Gastroesophageal sphincter (tissue), 4 donors: ENCODE data around the gene COL4A2. TPM values are rescaled to one million over a fixed set of nuclear protein-coding genes. Genes with fewer than 3 reads are reported as not detected.
"Not testable (repeated sequence)": the region's sequence is repeated elsewhere in the genome, so short reads cannot be mapped to it uniquely, and the experiment has no call there.

Source experiments
- ATAC-seq: fragments of 150-250 bp; one replicate; pipeline ENCODE4 v1.9.1; 2016; ENCODE audit warnings: mild to moderate bottlenecking, moderate library complexity
- H3K27ac ChIP-seq, 4 donors: fragments of 200-600 bp; sonication (generic) in 3 of 4; 1 replicate in 3 of 4; 2 replicates in 1 of 4; pipeline ENCODE4 v1.5.1; 2016 to 2019
- H3K27me3 ChIP-seq: fragments of 200-600 bp; sonication (generic); one replicate; pipeline ENCODE4 v1.5.1; 2019
- H3K36me3 ChIP-seq, 2 donors: fragments of 200-600 bp; sonication (generic); one replicate each; pipeline ENCODE4 v1.5.1; 2019; ENCODE audit warnings: control low read depth in 1 of 2
- H3K4me1 ChIP-seq, 3 donors: fragments of 200-600 bp; sonication (generic); 1 replicate in 2 of 3; 2 replicates in 1 of 3; pipeline ENCODE4 v1.5.1; 2016 to 2019; ENCODE audit warnings: control low read depth in 2 of 3
- H3K4me3 ChIP-seq, 2 donors: fragments of 200-600 bp; sonication (generic); one replicate each; pipeline ENCODE4 v1.5.1; 2019; ENCODE audit warnings: mild to moderate bottlenecking in 1 of 2, moderate library complexity in 1 of 2
- H3K9me3 ChIP-seq, 3 donors: fragments of 200-600 bp; sonication (generic); one replicate each; pipeline ENCODE4 v1.5.1; 2017 to 2019; ENCODE audit warnings: control low read depth in 2 of 3
- EP300 ChIP-seq: sonication (generic); formaldehyde crosslinking; IDR thresholded peaks from one replicate; pipeline ENCODE4 v1.6.1; 2017; ENCODE audit warnings: antibody characterized with exemption, mild to moderate bottlenecking
- POLR2A ChIP-seq, 2 donors: fragments of 450-650 bp; IDR thresholded peaks; one replicate each; pipeline ENCODE4 v1.6.1; 2017; ENCODE audit warnings: antibody characterized with exemption in 2 of 2, mild to moderate bottlenecking in 2 of 2, moderate library complexity in 1 of 2
- POLR2AphosphoS5 ChIP-seq: sonication (generic); formaldehyde crosslinking; IDR thresholded peaks from one replicate; pipeline ENCODE4 v1.6.1; 2017; ENCODE audit warnings: antibody characterized with exemption
- WGBS, 2 donors: methylation state at CpG; one replicate each; pipeline ENCODE4 v1.1.5; 2018; ENCODE audit warnings: low coverage in 1 of 2; 5-methylcytosine and 5-hydroxymethylcytosine counted together
- total RNA-seq, 4 donors: library from RNA; depleted of rRNA; stranded (reverse); fragments of >200 nt; gene quantifications; one replicate each; pipeline ENCODE4 v1.1.0, GENCODE V29; 2016
- TF ChIP-seq, protein P1 (sequence below), 4 experiments: fragments of 200-600 bp in 2 of 4; fragments of 450-650 bp in 2 of 4; sonication (generic) in 1 of 4; IDR thresholded peaks; one replicate each; pipeline ENCODE4 v1.5.1; 2017 to 2019; ENCODE audit warnings: antibody characterized with exemption in 4 of 4, mild to moderate bottlenecking in 2 of 4, moderate library complexity in 2 of 4

COL4A2 gene
- total RNA-seq, 4 donors from 2014 or later = 478 to 945 (median 543) TPM

- no peak for ATAC-seq
- WGBS, 2 donors = 82 to 86% methylated on average over 12 to 13 of the region's 13 CpGs
- Histone ChIP-seq H3K4me3 (no peak overlapping the region), H3K27ac (peak overlapping the region in 3 of 4 donors; percentile 48 to 63 (median 57)), H3K27me3 (no peaks in the 10 kb centered on the region), H3K9me3 (no peaks in the 10 kb centered on the region), H3K36me3 (peaks cover 0 to 89% of the 10 kb centered on the region in 2 donors), H3K4me1 (peaks cover 0 to 19% (median 0%) of the 10 kb centered on the region in 3 donors)
- TF ChIP-seq, protein P1, sequence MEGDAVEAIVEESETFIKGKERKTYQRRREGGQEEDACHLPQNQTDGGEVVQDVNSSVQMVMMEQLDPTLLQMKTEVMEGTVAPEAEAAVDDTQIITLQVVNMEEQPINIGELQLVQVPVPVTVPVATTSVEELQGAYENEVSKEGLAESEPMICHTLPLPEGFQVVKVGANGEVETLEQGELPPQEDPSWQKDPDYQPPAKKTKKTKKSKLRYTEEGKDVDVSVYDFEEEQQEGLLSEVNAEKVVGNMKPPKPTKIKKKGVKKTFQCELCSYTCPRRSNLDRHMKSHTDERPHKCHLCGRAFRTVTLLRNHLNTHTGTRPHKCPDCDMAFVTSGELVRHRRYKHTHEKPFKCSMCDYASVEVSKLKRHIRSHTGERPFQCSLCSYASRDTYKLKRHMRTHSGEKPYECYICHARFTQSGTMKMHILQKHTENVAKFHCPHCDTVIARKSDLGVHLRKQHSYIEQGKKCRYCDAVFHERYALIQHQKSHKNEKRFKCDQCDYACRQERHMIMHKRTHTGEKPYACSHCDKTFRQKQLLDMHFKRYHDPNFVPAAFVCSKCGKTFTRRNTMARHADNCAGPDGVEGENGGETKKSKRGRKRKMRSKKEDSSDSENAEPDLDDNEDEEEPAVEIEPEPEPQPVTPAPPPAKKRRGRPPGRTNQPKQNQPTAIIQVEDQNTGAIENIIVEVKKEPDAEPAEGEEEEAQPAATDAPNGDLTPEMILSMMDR (IDR thresholded peaks at IDR 0.05) = no peak
- TF ChIP-seq EP300 (no peak), POLR2A (IDR thresholded peaks at IDR 0.05) (no peak), POLR2AphosphoS5 (no peak)
These were observed 176.4 kb downstream of the COL4A2 start for GRCh38 chr13:110483386-110483968.

DNA sequence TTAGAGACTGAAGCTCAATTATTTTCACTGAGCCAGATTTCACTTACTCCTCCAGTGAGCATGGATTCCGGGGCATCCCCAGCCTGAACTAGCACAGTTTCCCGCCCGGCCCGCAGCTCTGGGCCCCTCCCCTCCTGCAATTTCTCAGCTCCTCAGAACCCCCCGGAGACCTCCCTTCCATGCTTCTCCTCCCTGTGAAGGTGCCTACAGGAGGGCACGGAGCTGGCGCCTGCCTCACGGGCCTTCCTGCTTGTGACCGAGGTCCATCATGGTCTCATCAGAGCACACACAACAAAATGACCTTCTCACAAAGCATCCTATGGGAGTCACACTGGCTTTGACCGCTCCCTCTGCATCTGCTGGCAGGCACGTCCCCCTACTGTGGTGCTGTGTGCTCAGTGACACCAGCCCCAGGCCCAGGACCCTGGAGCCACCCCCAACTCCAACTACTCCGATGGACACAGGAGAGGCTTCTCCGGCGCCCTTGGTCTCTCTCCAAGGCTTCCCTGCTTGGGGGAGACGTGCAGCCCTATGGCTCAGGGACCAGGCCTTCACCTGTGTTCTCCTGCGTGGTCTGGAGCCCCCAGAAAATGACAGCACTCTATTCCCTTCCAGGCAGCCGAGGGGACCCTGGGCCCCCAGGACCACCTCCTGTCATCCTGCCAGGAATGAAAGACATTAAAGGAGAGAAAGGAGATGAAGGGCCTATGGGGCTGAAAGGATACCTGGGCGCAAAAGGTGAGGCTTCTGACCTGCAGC lies 177.4 kb downstream of the COL4A2 start:
- Histone ChIP-seq H3K27ac (peak overlapping the region in 2 of 4 donors; percentile 48 to 57), H3K36me3 (peaks cover 0 to 89% of the 10 kb centered on the region in 2 donors)

DNA sequence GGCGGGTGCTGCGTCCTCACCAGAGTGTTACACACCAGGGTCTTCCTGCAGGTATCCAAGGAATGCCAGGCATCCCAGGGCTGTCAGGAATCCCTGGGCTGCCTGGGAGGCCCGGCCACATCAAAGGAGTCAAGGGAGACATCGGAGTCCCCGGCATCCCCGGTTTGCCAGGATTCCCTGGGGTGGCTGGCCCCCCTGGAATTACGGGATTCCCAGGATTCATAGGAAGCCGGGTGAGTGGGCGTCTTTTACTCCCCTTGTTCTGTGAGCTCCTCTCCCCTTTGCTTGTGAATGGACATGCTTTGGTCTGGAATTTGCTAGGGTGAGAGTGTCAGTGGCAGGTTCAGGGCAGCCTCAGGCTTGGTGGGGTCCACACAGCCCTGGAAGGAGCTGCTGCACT lies 178.5 kb downstream of the COL4A2 start:
- Histone ChIP-seq H3K27ac (peak overlapping the region in 3 of 4 donors; percentile 8 to 57 (median 48)), H3K27me3 (no peaks in the 10 kb centered on the region), H3K4me3 (no peak overlapping the region), H3K4me1 (no peaks in the 10 kb centered on the region), H3K9me3 (no peaks in the 10 kb centered on the region), H3K36me3 (peaks cover 0 to 89% of the 10 kb centered on the region in 2 donors)
- TF ChIP-seq EP300 = no peak
- TF ChIP-seq, protein P1 (IDR thresholded peaks at IDR 0.05) = no peak
- TF ChIP-seq POLR2AphosphoS5 = no peak
- TF ChIP-seq POLR2A (IDR thresholded peaks at IDR 0.05) = no peak
- WGBS, 2 donors = no CpG with 5 or more reads among the region's 9 CpGs
- ATAC-seq = peak; percentile 34

More for the DNA sequence above, 177.4 kb downstream of the COL4A2 start:
- no peaks in the 10 kb centered on the region for H3K9me3 ChIP-seq
- TF ChIP-seq POLR2A (IDR thresholded peaks at IDR 0.05) = no peak
- TF ChIP-seq, protein P1 (IDR thresholded peaks at IDR 0.05) = no peak
- TF ChIP-seq EP300 = no peak
- no peak for TF ChIP-seq POLR2AphosphoS5
- H3K4me3 ChIP-seq = no peak overlapping the region
- peaks cover 0 to 9% (median 0%) of the 10 kb centered on the region in 3 donors for H3K4me1 ChIP-seq
- WGBS, 2 donors = 100% methylated on average over 1 of the region's 18 CpGs; no CpG with 5 or more reads in 1 of the 2 donors
- no peaks in the 10 kb centered on the region for H3K27me3 ChIP-seq
- no peak for ATAC-seq

DNA sequence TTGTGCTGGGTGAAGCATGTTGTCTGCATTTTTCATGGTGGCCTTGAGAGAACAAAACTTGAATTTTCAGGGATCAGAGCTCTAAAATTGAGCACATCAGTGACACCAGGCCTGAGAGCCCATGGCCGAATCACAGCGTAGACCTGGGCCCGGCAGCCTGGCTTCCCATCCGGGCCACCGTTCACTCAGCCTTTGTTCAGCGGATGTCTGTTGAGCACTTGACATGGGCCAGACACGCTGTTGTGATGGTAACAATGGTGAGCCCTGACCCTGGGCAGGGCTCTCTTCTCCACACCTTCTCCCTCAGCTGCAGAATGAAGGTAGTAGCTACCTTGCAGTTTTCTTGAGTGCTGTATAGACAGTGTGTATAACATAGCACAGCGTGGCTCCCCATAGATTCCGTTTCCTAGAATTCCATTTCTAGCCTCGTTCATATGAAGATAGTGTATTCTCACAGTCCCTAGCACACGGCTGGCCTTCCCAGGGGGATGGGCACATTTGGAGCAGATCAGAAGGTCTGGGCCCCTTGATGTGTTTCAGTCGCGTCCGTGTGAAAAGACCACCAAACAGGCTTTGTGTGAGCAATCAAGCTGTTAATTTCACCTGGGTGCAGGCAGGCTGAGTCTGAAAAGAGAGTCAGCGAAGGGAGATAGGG lies 179.1 kb downstream of the COL4A2 start:
- no peaks in the 10 kb centered on the region for H3K4me1 ChIP-seq
- no peaks in the 10 kb centered on the region for H3K9me3 ChIP-seq
- ATAC-seq = no peak
- H3K4me3 ChIP-seq = no peak overlapping the region
- peak overlapping the region in 3 of 4 donors; percentile 8 to 57 (median 48) for H3K27ac ChIP-seq
- no peak for TF ChIP-seq POLR2A (IDR thresholded peaks at IDR 0.05)
- TF ChIP-seq POLR2AphosphoS5 = no peak
- TF ChIP-seq, protein P1 (IDR thresholded peaks at IDR 0.05) = no peak
- no peak for TF ChIP-seq EP300
- H3K27me3 ChIP-seq = no peaks in the 10 kb centered on the region
- peaks cover 0 to 92% of the 10 kb centered on the region in 2 donors for H3K36me3 ChIP-seq
- 71% methylated on average over 7 of the region's 15 CpGs; no CpG with 5 or more reads in 1 of the 2 donors for WGBS, 2 donors

DNA sequence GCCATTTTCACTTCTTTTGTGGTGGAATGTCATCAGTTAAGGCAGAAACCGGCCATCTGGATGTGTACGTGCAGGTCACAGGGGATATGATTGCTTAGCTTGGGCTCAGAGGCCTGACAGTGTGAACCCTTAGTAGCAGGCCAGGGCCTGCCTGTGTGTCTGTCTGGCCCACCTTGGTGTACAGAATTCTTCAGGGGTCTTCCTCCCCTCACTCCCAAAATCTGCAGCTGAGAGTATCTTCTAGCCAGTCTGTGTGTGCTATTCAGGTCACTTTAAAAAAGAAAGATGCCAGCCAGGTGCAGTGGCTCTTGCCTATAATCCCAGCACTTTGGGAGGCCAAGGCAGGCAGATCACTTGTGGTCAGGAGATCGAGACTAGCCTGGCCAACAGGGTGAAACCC lies 179.8 kb downstream of the COL4A2 start:
- not testable (repeated sequence) for ATAC-seq, H3K27me3 ChIP-seq, H3K4me1 ChIP-seq, H3K4me3 ChIP-seq, H3K9me3 ChIP-seq
- 67 to 78% methylated on average over 3 of the region's 3 CpGs for WGBS, 2 donors
- Histone ChIP-seq H3K27ac (peak overlapping the region in 2 of 4 donors; percentile 9 to 31), H3K36me3 (peaks cover 0 to 98% of the 10 kb centered on the region in 2 donors)
